Measurements from ENCODE around the gene PSG6.

- TF ChIP-seq POLR2A (IDR thresholded peaks at IDR 0.05; ENCODE audit: low read length) (no peak), GATA1 (IDR thresholded peaks at IDR 0.05; ENCODE audit: low read depth, low read length) (no peak)
Measured at GRCh38 chr19:42928896-42929295, 11.2 kb upstream of the PSG6 start.

All from erythroblast (primary cell).